SK-N-SH treated with all-trans-retinoic acid at 6 μM for 48 hours (cell line): Measurements from ENCODE around the gene NTF3.

Experiments used
- ATAC-seq: fragments of 200-7000 bp; cut with Tn5 transposase; 3 replicates; pipeline ENCODE4 v1.9.1; 2020; ENCODE audit warnings: mild to moderate bottlenecking, moderate library complexity
- BACH2 ChIP-seq: fragments of 250-450 bp; sonication (Bioruptor Pico); IDR thresholded peaks from 2 replicates; pipeline ENCODE4 v1.9.0; 2021; ENCODE audit warnings: mild to moderate bottlenecking, borderline replicate concordance
- CSDC2 ChIP-seq: fragments of 250-450 bp; sonication (Bioruptor Pico); IDR thresholded peaks from 2 replicates; pipeline ENCODE4 v1.5.0; 2020; ENCODE audit warnings: mild to moderate bottlenecking, moderate library complexity
- ESRRG ChIP-seq: fragments of 250-450 bp; sonication (Bioruptor Pico); IDR thresholded peaks from 2 replicates; pipeline ENCODE4 v1.6.1; 2021; ENCODE audit warnings: mild to moderate bottlenecking
- RARB ChIP-seq: fragments of 250-450 bp; sonication (Bioruptor Pico); IDR thresholded peaks from 2 replicates; pipeline ENCODE4 v1.8.0; 2021; ENCODE audit warnings: mild to moderate bottlenecking, moderate library complexity
- SNAI2 ChIP-seq: fragments of 250-450 bp; sonication (Bioruptor Pico); IDR thresholded peaks from 2 replicates; pipeline ENCODE4 v1.5.0; 2020; ENCODE audit warnings: mild to moderate bottlenecking, moderate library complexity
- TOX ChIP-seq: fragments of 250-450 bp; sonication (Bioruptor Pico); IDR thresholded peaks from 2 replicates; pipeline ENCODE4 v1.8.0; 2021; ENCODE audit warnings: mild to moderate bottlenecking, moderate library complexity, borderline replicate concordance
- ZFP30 ChIP-seq: fragments of 450-650 bp; formaldehyde crosslinking; IDR thresholded peaks from 2 replicates; pipeline ENCODE4 v1.5.0; 2022; ENCODE audit warnings: mild to moderate bottlenecking, moderate library complexity
- ZNF565 ChIP-seq: fragments of 450-650 bp; formaldehyde crosslinking; conservative IDR thresholded peaks from 2 replicates; pipeline ENCODE4 v1.5.0; 2020; ENCODE audit warnings: low read depth, mild to moderate bottlenecking, moderate library complexity
- ZNF70 ChIP-seq: fragments of 450-650 bp; formaldehyde crosslinking; IDR thresholded peaks from 2 replicates; pipeline ENCODE4 v1.5.0; 2020; ENCODE audit warnings: mild to moderate bottlenecking, moderate library complexity
- ZNF8 ChIP-seq: fragments of 450-650 bp; formaldehyde crosslinking; IDR thresholded peaks from 2 replicates; pipeline ENCODE4 v1.5.0; 2020; ENCODE audit warnings: mild to moderate bottlenecking, moderate library complexity
- TF ChIP-seq, protein P1 (sequence below): fragments of 250-450 bp; sonication (Bioruptor Pico); IDR thresholded peaks from 2 replicates; pipeline ENCODE4 v1.5.1; 2020; ENCODE audit warnings: low read depth, mild to moderate bottlenecking, moderate library complexity
- TF ChIP-seq, protein P2 (sequence below): fragments of 250-450 bp; sonication (Bioruptor Pico); IDR thresholded peaks from 2 replicates; pipeline ENCODE4 v1.8.0; 2020; ENCODE audit warnings: mild to moderate bottlenecking, moderate library complexity, borderline replicate concordance
- TF ChIP-seq, protein P3 (sequence below): fragments of 250-450 bp; sonication (Bioruptor Pico); IDR thresholded peaks from 2 replicates; pipeline ENCODE4 v1.8.0; 2021; ENCODE audit warnings: low read depth, mild to moderate bottlenecking, moderate library complexity, borderline replicate concordance
- TF ChIP-seq, protein P4 (sequence below): fragments of 250-450 bp; sonication (Bioruptor Pico); IDR thresholded peaks from 2 replicates; pipeline ENCODE4 v1.5.0; 2020; ENCODE audit warnings: mild to moderate bottlenecking, moderate library complexity

NTF3 gene

DNA sequence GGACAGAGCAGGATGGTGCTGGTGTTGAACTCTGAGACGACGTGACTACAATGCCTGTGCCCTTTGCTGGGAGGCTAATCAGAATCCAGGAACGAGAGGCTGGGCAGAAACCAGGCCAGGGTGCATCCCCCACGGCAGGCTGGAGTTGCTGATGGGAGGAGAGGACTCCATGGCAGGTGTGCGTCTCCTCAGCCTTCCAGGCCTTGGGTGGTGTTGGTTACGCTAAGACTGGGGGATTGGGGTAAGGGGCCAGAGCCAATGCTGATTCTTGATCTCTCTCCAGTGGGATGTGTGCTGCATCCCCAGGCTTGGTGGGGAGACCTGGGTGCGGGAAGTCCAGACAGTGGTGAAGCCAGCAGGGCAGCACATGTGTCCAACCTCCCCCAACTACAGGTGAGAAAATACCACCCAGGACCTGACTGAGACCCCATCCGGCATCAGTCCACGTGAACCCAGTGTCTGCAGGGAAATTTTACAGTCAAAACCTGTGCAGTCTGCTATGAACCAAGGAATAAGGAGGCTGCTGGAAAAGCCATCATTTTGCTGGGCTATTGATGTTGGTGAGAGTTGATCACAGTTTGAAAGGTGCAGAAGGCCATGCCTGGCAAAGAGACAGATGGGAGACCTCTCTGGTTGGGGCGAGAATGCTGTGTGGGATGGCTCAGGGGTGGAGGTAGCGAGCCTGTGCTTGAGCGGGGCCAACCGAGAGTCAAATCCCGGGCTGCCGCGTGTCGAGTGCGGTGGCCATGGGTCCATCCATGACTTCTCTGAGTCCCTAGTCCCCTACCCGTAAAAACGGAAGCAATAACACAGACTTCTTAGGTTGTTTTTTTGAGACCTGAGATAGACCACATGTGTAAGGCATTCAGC is 89.8 kb downstream of the NTF3 start:
- ATAC-seq = no peak
- no peak for TF ChIP-seq TOX (CRISPR knock-in tag)
- TF ChIP-seq, protein P1, sequence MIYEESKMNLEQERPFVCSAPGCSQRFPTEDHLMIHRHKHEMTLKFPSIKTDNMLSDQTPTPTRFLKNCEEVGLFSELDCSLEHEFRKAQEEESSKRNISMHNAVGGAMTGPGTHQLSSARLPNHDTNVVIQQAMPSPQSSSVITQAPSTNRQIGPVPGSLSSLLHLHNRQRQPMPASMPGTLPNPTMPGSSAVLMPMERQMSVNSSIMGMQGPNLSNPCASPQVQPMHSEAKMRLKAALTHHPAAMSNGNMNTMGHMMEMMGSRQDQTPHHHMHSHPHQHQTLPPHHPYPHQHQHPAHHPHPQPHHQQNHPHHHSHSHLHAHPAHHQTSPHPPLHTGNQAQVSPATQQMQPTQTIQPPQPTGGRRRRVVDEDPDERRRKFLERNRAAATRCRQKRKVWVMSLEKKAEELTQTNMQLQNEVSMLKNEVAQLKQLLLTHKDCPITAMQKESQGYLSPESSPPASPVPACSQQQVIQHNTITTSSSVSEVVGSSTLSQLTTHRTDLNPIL (CRISPR knock-in tag) = no peak
- no peak for TF ChIP-seq ESRRG (CRISPR knock-in tag)
- no peak for TF ChIP-seq ZNF8
- no peak for TF ChIP-seq ZFP30 (CRISPR knock-in tag)
- TF ChIP-seq, protein P2, sequence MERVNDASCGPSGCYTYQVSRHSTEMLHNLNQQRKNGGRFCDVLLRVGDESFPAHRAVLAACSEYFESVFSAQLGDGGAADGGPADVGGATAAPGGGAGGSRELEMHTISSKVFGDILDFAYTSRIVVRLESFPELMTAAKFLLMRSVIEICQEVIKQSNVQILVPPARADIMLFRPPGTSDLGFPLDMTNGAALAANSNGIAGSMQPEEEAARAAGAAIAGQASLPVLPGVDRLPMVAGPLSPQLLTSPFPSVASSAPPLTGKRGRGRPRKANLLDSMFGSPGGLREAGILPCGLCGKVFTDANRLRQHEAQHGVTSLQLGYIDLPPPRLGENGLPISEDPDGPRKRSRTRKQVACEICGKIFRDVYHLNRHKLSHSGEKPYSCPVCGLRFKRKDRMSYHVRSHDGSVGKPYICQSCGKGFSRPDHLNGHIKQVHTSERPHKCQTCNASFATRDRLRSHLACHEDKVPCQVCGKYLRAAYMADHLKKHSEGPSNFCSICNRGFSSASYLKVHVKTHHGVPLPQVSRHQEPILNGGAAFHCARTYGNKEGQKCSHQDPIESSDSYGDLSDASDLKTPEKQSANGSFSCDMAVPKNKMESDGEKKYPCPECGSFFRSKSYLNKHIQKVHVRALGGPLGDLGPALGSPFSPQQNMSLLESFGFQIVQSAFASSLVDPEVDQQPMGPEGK = no peak
- TF ChIP-seq, protein P3, sequence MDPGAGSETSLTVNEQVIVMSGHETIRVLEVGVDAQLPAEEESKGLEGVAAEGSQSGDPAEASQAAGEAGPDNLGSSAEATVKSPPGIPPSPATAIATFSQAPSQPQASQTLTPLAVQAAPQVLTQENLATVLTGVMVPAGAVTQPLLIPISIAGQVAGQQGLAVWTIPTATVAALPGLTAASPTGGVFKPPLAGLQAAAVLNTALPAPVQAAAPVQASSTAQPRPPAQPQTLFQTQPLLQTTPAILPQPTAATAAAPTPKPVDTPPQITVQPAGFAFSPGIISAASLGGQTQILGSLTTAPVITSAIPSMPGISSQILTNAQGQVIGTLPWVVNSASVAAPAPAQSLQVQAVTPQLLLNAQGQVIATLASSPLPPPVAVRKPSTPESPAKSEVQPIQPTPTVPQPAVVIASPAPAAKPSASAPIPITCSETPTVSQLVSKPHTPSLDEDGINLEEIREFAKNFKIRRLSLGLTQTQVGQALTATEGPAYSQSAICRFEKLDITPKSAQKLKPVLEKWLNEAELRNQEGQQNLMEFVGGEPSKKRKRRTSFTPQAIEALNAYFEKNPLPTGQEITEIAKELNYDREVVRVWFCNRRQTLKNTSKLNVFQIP (CRISPR knock-in tag) = no peak
- TF ChIP-seq SNAI2 (CRISPR knock-in tag) = no peak
- TF ChIP-seq BACH2 (CRISPR knock-in tag) = no peak
- no peak for TF ChIP-seq CSDC2 (CRISPR knock-in tag)
- TF ChIP-seq ZNF70 = no peak

DNA sequence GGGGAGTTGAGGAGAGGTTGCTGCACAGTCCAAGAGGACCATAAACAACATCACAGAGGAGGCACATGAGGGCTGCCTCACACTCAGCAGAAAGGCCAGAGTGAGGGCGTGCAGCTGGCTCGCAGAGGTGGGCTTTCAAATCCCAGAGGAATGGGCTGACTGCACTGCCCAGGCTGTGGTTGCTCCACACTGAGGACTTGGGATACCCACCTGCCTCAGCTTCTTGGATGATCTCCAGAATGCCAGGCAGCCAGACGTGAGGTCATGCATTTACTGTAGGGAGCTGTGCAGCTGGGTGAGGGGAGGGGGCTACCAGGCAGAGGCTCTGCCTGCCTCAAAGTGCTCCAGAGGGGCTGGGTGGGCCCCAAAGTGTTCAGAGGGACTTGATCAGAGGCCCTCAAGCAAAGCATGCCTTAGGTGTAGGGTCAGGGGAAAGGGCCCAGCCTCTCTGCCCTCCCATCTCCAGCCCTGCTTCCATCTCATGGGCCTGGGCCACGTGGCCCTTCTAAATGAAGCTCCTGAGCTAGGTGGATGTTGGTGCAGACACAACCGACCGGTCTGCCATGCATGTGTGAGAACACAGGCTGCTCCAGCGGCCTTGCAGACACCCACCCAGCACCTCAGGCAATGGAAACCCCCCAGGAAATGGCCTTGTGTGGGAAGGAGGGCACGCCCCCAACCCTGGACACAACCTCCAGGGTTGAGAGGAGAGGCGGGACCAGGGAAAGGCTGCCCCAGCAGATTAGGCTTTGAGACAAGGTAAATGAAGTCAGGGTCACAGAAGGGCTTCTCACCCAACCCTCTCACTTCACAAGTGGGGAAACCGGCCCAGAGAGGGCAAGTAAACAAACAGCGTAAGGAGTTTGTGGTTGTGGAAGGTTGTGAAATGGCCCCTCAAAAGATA is 90.8 kb downstream of the NTF3 start:
- TF ChIP-seq BACH2 (CRISPR knock-in tag) (no peak), ZNF8 (no peak)
- TF ChIP-seq, protein P2 = no peak

DNA sequence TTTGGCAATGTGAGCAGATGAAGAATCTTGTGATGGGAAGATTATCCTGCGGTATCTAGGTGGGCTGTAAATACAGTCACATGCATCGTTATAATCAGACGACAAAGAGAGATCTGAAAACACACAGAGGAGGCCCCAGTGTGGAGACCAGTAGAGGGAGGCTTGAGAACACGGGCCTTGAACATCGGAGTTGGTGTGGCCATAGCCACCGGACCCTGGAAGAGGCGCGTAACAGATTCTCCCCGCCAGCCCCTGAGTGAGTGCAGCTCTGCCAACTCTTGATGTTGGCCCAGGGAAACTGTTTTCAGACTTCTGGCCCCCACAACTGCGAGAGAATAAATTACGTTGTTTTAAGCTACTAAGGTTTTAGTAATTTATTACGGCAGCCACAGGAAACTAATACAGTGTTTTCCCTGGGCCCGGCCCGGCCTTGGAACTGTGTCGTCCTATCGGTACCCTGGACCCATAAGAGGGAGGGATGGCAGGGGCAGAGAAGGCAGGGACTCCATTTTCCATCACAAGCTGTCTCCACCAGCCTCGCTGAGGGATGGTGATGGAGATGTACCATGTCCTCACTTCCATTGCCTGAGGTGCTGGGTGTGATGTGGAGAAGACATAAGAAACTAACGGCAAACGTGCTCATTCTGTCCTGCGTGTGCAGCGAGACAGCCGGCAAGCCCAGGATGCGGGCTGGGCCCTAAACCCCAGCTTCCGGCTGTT is 91.6 kb downstream of the NTF3 start:
- no peak for TF ChIP-seq BACH2 (CRISPR knock-in tag)
- TF ChIP-seq ESRRG (CRISPR knock-in tag) = no peak
- TF ChIP-seq ZNF8 = no peak
- no peak for TF ChIP-seq ZNF565
- TF ChIP-seq RARB (CRISPR knock-in tag) = no peak
- no peak for TF ChIP-seq CSDC2 (CRISPR knock-in tag)
- TF ChIP-seq, protein P4, sequence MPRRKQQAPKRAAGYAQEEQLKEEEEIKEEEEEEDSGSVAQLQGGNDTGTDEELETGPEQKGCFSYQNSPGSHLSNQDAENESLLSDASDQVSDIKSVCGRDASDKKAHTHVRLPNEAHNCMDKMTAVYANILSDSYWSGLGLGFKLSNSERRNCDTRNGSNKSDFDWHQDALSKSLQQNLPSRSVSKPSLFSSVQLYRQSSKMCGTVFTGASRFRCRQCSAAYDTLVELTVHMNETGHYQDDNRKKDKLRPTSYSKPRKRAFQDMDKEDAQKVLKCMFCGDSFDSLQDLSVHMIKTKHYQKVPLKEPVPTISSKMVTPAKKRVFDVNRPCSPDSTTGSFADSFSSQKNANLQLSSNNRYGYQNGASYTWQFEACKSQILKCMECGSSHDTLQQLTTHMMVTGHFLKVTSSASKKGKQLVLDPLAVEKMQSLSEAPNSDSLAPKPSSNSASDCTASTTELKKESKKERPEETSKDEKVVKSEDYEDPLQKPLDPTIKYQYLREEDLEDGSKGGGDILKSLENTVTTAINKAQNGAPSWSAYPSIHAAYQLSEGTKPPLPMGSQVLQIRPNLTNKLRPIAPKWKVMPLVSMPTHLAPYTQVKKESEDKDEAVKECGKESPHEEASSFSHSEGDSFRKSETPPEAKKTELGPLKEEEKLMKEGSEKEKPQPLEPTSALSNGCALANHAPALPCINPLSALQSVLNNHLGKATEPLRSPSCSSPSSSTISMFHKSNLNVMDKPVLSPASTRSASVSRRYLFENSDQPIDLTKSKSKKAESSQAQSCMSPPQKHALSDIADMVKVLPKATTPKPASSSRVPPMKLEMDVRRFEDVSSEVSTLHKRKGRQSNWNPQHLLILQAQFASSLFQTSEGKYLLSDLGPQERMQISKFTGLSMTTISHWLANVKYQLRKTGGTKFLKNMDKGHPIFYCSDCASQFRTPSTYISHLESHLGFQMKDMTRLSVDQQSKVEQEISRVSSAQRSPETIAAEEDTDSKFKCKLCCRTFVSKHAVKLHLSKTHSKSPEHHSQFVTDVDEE (CRISPR knock-in tag) = no peak
- no peak for ATAC-seq

More for the DNA sequence above, 90.8 kb downstream of the NTF3 start:
- ATAC-seq = no peak
